ENCODE data around the gene LRRC75B.
A peak's percentile ranks its signal among the peaks of the same experiment; 100 is the strongest.

Gene LRRC75B

DNA sequence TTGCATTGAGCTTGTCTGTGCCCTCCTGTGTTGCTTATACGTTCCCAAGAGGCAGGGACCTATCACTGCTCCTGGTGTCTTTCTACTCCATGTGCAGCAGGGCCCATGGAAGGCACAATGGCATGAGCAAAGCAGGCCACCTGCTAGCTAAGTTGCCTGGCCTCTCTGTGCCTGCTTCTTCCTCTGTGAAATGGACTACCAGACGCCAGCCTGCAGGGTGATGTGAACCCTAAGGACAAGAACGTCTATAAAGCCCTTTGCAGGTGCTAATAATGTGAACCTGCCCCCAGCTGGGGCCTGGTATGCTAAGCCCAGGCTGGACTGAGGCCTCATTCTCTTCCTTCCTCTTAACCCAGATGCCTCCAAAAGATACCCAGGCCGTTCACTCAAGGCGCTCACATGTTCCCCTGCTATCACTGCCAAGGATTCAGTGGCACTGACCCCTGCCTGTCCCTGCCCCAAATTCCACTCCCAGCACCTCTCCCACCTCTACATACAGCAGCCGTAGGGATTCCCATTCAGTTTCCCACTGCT, 41.9 kb downstream of the LRRC75B start:
- H3K4me3 ChIP-seq = no peak overlapping the region
- no peaks in the 10 kb centered on the region for H3K27me3 ChIP-seq
- no peak for TF ChIP-seq Cebpa-rat (IDR thresholded peaks at IDR 0.05)
- H3K27ac ChIP-seq = 0 out of 2 replicates have a peak overlapping the region, but pooled peaks have one; percentile 1
- peaks cover 62% of the 10 kb centered on the region for H3K36me3 ChIP-seq
- H3K4me1 ChIP-seq = peaks cover 38% of the 10 kb centered on the region
- no peaks in the 10 kb centered on the region for H3K9me3 ChIP-seq
- peaks cover 87% of the 10 kb centered on the region for H4K20me1 ChIP-seq
- H3K9ac ChIP-seq = no peak overlapping the region
- no peak overlapping the region for H3K4me2 ChIP-seq

DNA sequence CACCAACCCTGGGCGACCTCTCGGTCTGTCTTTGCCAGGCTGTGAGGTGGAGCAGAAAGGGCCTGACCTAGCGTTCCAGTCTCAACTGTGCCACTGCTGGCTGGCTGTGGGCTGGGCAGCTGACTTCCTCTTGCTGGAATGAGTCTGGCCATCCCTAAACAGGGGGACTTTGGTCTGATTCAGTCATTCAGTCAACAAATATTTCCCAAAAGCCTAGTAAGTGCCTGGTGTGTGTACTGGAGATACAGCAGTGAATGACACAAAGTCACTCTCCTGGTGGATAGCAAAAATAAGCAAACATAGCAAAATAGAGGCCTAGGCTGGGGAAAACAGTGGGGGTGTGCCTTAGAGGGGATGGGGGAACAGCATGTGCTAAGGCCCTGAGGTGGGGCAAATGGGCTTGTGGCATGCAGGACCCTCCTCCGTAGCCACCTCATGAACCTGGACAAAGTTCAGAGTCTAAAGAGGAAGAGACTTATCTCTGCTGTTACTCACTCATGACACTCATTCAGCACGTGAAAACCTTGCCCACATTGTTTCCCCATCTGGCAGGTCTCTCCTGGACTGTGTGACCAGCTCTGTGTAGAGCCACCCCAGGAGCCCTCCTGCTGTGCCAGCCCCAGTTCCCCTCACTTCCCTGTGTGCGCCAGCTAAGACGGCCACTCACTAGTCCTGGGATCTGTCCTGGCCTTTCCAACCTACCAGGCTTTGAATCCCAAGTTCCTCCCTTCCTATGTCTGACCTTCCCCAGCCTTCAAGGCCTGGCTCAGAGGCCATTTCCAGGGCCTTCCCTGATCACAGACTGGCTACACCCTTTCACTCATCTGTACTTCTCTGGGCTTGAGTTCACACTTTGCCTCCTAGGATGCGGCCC, 42.6 kb downstream of the LRRC75B start:
- H3K27me3 ChIP-seq = no peaks in the 10 kb centered on the region
- 0 out of 2 replicates have a peak overlapping the region, but pooled peaks have one; percentile 1 for H3K27ac ChIP-seq
- peaks cover 38% of the 10 kb centered on the region for H3K4me1 ChIP-seq
- H3K36me3 ChIP-seq = peaks cover 68% of the 10 kb centered on the region
- H3K4me2 ChIP-seq = no peak overlapping the region
- H3K4me3 ChIP-seq = no peak overlapping the region
- no peaks in the 10 kb centered on the region for H3K9me3 ChIP-seq
- H4K20me1 ChIP-seq = peaks cover 87% of the 10 kb centered on the region
- H3K9ac ChIP-seq = no peak overlapping the region
- no peak for TF ChIP-seq Cebpa-rat (IDR thresholded peaks at IDR 0.05)

DNA sequence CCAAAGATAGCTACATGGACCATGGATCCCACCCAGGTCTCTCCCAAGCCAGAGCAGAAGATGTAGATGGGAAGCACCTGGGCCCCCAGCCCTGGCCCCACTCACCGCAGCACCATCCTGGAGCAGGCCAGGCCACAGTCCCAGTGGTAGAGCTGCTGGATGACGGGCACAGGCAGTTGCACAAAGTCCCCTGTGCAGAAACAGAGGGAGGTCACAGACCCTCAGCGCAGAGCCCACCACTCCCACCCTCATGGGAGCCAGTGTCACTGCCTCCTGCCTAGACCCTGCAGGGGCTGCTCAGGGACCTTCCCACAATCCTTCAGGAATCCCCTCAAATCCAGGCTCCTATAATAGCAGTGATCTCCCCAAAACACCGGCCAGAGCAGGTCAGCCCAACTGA, 44.1 kb downstream of the LRRC75B start:
- no peak for TF ChIP-seq Cebpa-rat (IDR thresholded peaks at IDR 0.05)
- H3K4me2 ChIP-seq = no peak overlapping the region
- peaks cover 83% of the 10 kb centered on the region for H3K36me3 ChIP-seq

GRCh38 chr22:24543679-24544243, 49.1 kb downstream of the LRRC75B start:
- H3K27ac ChIP-seq = no peak overlapping the region
- no peaks in the 10 kb centered on the region for H3K9me3 ChIP-seq
- H3K4me1 ChIP-seq = peaks cover 16% of the 10 kb centered on the region
- no peaks in the 10 kb centered on the region for H3K27me3 ChIP-seq
- peaks cover 99% of the 10 kb centered on the region for H3K36me3 ChIP-seq
- peaks cover 55% of the 10 kb centered on the region for H4K20me1 ChIP-seq
- no peak for TF ChIP-seq Cebpa-rat (IDR thresholded peaks at IDR 0.05)
- no peak overlapping the region for H3K9ac ChIP-seq
- no peak overlapping the region for H3K4me3 ChIP-seq
- H3K4me2 ChIP-seq = no peak overlapping the region

More for the DNA sequence above, 44.1 kb downstream of the LRRC75B start:
- H3K9ac ChIP-seq = no peak overlapping the region
- H3K4me1 ChIP-seq = peaks cover 34% of the 10 kb centered on the region
- peaks cover 77% of the 10 kb centered on the region for H4K20me1 ChIP-seq
- H3K4me3 ChIP-seq = no peak overlapping the region
- H3K27ac ChIP-seq = no peak overlapping the region
- no peaks in the 10 kb centered on the region for H3K9me3 ChIP-seq
- H3K27me3 ChIP-seq = no peaks in the 10 kb centered on the region

GRCh38 chr22:24543185-24543601, 49.7 kb downstream of the LRRC75B start:
- peaks cover 22% of the 10 kb centered on the region for H3K4me1 ChIP-seq
- no peaks in the 10 kb centered on the region for H3K9me3 ChIP-seq
- H3K4me2 ChIP-seq = no peak overlapping the region
- peaks cover 50% of the 10 kb centered on the region for H4K20me1 ChIP-seq
- no peaks in the 10 kb centered on the region for H3K27me3 ChIP-seq
- H3K4me3 ChIP-seq = no peak overlapping the region
- peaks cover 98% of the 10 kb centered on the region for H3K36me3 ChIP-seq
- no peak for TF ChIP-seq Cebpa-rat (IDR thresholded peaks at IDR 0.05)
- H3K9ac ChIP-seq = no peak overlapping the region
- no peak overlapping the region for H3K27ac ChIP-seq

- TF ChIP-seq Cebpa-rat (IDR thresholded peaks at IDR 0.05) = no peak
- Histone ChIP-seq H3K27me3 (no peaks in the 10 kb centered on the region), H3K4me2 (no peak overlapping the region), H3K27ac (peak overlapping the region; percentile 39; the same call in 1 of the 2 replicates), H3K9me3 (no peaks in the 10 kb centered on the region), H3K4me3 (no peak overlapping the region), H3K4me1 (peaks cover 22% of the 10 kb centered on the region), H4K20me1 (peaks cover 44% of the 10 kb centered on the region), H3K36me3 (peaks cover 92% of the 10 kb centered on the region), H3K9ac (no peak overlapping the region)
These were observed 50.2 kb downstream of the LRRC75B start for GRCh38 chr22:24542641-24543040.

- peaks cover 37% of the 10 kb centered on the region for H4K20me1 ChIP-seq
- H3K27me3 ChIP-seq = no peaks in the 10 kb centered on the region
- TF ChIP-seq Cebpa-rat (IDR thresholded peaks at IDR 0.05) = no peak
- no peaks in the 10 kb centered on the region for H3K9me3 ChIP-seq
- H3K4me3 ChIP-seq = no peak overlapping the region
- H3K36me3 ChIP-seq = peaks cover 85% of the 10 kb centered on the region
- H3K4me1 ChIP-seq = peaks cover 22% of the 10 kb centered on the region
- H3K27ac ChIP-seq = peak overlapping the region; percentile 39; the same call in 1 of the 2 replicates
- no peak overlapping the region for H3K4me2 ChIP-seq
- 0 out of 2 replicates have a peak overlapping the region, but pooled peaks have one; percentile 4 for H3K9ac ChIP-seq
These were observed 51.0 kb downstream of the LRRC75B start for GRCh38 chr22:24541681-24542515.

- no peak overlapping the region for H3K4me2 ChIP-seq
- peaks cover 22% of the 10 kb centered on the region for H3K4me1 ChIP-seq
- H3K27me3 ChIP-seq = no peaks in the 10 kb centered on the region
- no peaks in the 10 kb centered on the region for H3K9me3 ChIP-seq
- H3K4me3 ChIP-seq = no peak overlapping the region
- H3K27ac ChIP-seq = no peak overlapping the region
- peaks cover 71% of the 10 kb centered on the region for H3K36me3 ChIP-seq
- no peak overlapping the region for H3K9ac ChIP-seq
- no peak for TF ChIP-seq Cebpa-rat (IDR thresholded peaks at IDR 0.05)
- peaks cover 29% of the 10 kb centered on the region for H4K20me1 ChIP-seq
These were observed 52.4 kb downstream of the LRRC75B start for GRCh38 chr22:24540470-24540869.

GRCh38 chr22:24536089-24536488, 56.8 kb downstream of the LRRC75B start:
- Histone ChIP-seq H3K4me2 (no peak overlapping the region), H3K4me1 (peaks cover 11% of the 10 kb centered on the region; the same call in 1 of the 2 replicates), H3K27ac (no peak overlapping the region), H3K9me3 (no peaks in the 10 kb centered on the region), H3K36me3 (peaks cover 28% of the 10 kb centered on the region), H3K9ac (no peak overlapping the region), H3K27me3 (no peaks in the 10 kb centered on the region), H4K20me1 (peaks cover 15% of the 10 kb centered on the region), H3K4me3 (no peak overlapping the region)
- no peak for TF ChIP-seq Cebpa-rat (IDR thresholded peaks at IDR 0.05)

Data from BLaER1 (cell line).